Ishikawa (cell line): ENCODE data around the gene KRT71.

ENCODE experiments used
- CREB1 ChIP-seq: IDR thresholded peaks from 2 replicates; pipeline ENCODE4 v1.6.1; 2012; ENCODE audit warnings: low read depth
- EP300 ChIP-seq: IDR thresholded peaks from 2 replicates; pipeline ENCODE4 v1.6.1; 2012; ENCODE audit warnings: borderline replicate concordance
- MAX ChIP-seq: IDR thresholded peaks from 2 replicates; pipeline ENCODE4 v1.6.1; 2012
- NFIC ChIP-seq: IDR thresholded peaks from 2 replicates; pipeline ENCODE4 v1.6.1; 2012
- REST ChIP-seq: IDR thresholded peaks from 2 replicates; pipeline ENCODE4 v1.6.1; 2012; ENCODE audit warnings: low read depth, mild to moderate bottlenecking
- TAF1 ChIP-seq: IDR thresholded peaks from 2 replicates; pipeline ENCODE4 v1.6.1; 2012; ENCODE audit warnings: low read depth, mild to moderate bottlenecking
- USF1 ChIP-seq: IDR thresholded peaks from 2 replicates; pipeline ENCODE4 v1.6.1; 2012
- YY1 ChIP-seq: IDR thresholded peaks from 2 replicates; pipeline ENCODE4 v1.6.1; 2012; ENCODE audit warnings: low read depth
- ZBTB7A ChIP-seq: IDR thresholded peaks from 2 replicates; pipeline ENCODE4 v1.6.1; 2012; ENCODE audit warnings: low read depth

- TF ChIP-seq TAF1 (no peak), EP300 (no peak), ZBTB7A (no peak), NFIC (no peak), CREB1 (no peak), YY1 (no peak), USF1 (no peak), MAX (no peak), REST (no peak)
Observed at GRCh38 chr12:52584156-52584682, 31.3 kb upstream of the KRT71 start.
